GM06990 (cell line): ENCODE measurements around the gene RMC1.
"Not testable (repeated sequence)": the region's sequence is repeated elsewhere in the genome, so short reads cannot be mapped to it uniquely, and the experiment has no call there.

Source experiments
- DNase-seq: peaks from one replicate; pipeline ENCODE4 v3.0.0-alpha.2; 2011; ENCODE audit not compliant: insufficient read length; ENCODE audit errors: extremely low read depth
- H3K27me3 ChIP-seq: replicated peaks from 2 replicates; pipeline ENCODE4 v1.6.0; 2011; ENCODE audit warnings: low read length; ENCODE audit not compliant: control insufficient read depth, insufficient read depth
- H3K36me3 ChIP-seq: 2 replicates; pipeline ENCODE4 v1.5.1; 2011; ENCODE audit warnings: low read length; ENCODE audit not compliant: control insufficient read depth, insufficient read depth
- H3K4me3 ChIP-seq: replicated peaks from 2 replicates; pipeline ENCODE4 v1.5.1; 2011; ENCODE audit warnings: low read depth, mild to moderate bottlenecking, control low read depth, low read length
- TF ChIP-seq, protein P1 (sequence below): IDR thresholded peaks from 2 replicates; pipeline ENCODE4 v1.5.1; 2011; ENCODE audit warnings: low read length, control low read depth, mild to moderate bottlenecking, inconsistent platforms; ENCODE audit not compliant: insufficient read depth, poor library complexity, severe bottlenecking

Gene RMC1

DNA sequence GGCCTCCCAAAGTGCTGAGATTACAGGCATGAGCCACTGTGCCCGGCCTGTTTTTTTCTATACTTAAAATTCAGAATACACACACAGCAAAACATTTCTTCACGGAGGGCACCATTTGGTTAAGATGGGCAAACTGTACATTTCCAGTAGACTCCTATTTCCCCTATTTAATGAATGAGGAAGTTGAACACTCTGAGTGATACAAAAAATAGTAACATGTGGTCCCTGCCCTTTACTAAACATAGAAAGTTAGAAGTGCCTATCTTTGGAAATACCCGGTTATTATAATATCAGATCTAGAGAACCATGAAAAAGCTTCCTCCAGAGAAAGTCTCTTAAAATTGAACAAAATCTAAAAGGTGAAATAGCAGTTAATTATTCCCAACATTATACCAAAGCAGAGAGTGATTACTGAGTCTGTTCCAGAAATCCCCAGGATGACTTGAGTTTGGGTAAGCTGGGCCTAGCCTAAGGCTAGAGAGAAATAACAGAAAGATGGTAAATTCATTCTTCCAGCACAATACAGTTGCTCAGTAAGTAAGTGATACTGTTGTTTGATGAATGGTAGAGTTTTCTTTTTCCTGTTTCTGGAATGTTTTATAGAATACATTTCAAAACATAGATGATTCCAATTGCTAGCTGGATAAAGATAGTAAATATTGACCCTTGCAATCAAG is 23.3 kb upstream of the RMC1 start:
- H3K36me3 ChIP-seq, result peaks cover 2% of the 10 kb centered on the region
- no peaks in the 10 kb centered on the region for H3K27me3 ChIP-seq
- peak; percentile 34 for DNase-seq
- TF ChIP-seq, protein P1, sequence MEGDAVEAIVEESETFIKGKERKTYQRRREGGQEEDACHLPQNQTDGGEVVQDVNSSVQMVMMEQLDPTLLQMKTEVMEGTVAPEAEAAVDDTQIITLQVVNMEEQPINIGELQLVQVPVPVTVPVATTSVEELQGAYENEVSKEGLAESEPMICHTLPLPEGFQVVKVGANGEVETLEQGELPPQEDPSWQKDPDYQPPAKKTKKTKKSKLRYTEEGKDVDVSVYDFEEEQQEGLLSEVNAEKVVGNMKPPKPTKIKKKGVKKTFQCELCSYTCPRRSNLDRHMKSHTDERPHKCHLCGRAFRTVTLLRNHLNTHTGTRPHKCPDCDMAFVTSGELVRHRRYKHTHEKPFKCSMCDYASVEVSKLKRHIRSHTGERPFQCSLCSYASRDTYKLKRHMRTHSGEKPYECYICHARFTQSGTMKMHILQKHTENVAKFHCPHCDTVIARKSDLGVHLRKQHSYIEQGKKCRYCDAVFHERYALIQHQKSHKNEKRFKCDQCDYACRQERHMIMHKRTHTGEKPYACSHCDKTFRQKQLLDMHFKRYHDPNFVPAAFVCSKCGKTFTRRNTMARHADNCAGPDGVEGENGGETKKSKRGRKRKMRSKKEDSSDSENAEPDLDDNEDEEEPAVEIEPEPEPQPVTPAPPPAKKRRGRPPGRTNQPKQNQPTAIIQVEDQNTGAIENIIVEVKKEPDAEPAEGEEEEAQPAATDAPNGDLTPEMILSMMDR, result no peak
- no peak overlapping the region for H3K4me3 ChIP-seq

DNA sequence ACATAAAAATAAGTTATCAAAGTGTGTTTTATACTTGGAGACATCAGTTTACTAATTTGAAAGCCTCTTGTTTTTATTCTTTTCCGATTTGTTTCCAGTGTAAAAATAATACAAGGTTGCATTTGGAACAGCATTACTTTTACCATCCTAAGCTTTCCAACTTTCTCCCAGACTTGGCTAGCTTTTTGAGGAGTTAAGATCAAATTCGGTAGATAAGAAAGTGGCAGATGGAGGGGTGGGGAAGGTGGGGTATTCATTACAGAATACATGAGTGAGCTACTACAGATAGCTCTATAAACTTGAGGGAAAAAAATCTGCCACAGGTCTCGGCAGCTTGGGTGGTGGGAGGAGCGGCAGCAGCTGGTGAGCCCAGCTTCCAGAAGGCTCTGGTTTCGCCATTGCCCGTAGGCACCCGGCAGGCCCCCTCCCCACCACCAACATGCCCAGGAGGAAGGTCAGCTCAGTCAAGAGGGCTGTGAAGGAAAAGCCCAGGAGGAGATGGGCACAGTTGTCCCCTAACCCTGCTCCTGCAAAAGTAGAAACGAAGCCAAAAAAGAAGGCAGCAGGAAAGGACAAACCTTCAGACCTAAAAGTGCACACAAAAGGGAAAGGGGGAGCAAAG is 18.6 kb upstream of the RMC1 start:
- H3K27me3 ChIP-seq, result no peaks in the 10 kb centered on the region
- no peak for DNase-seq
- H3K4me3 ChIP-seq, result no peak overlapping the region
- no peaks in the 10 kb centered on the region; the same call in 1 of the 2 replicates for H3K36me3 ChIP-seq
- TF ChIP-seq, protein P1, result no peak

DNA sequence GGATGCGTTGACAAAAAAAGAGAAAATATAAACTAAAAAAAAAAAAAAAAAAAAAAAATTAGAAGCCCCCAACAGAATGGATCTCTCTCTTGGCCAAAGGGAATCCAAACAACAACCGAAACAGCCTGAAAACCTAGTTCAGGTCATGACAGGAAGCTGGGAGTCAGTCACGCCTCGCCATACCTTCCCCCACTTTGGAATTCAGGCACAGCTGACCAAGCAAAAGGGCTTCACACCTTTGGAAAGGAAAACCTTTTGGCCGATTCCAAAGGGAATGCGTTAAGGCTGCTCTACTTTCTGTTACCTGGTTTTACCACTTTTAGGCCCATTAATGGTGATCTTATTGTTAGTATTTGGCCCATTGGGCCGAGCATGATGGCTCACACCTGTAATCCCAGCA is 17.9 kb upstream of the RMC1 start:
- H3K36me3 ChIP-seq, result no peaks in the 10 kb centered on the region
- DNase-seq, result no peak
- TF ChIP-seq, protein P1, result no peak
- H3K27me3 ChIP-seq, result no peaks in the 10 kb centered on the region
- H3K4me3 ChIP-seq, result no peak overlapping the region

DNA sequence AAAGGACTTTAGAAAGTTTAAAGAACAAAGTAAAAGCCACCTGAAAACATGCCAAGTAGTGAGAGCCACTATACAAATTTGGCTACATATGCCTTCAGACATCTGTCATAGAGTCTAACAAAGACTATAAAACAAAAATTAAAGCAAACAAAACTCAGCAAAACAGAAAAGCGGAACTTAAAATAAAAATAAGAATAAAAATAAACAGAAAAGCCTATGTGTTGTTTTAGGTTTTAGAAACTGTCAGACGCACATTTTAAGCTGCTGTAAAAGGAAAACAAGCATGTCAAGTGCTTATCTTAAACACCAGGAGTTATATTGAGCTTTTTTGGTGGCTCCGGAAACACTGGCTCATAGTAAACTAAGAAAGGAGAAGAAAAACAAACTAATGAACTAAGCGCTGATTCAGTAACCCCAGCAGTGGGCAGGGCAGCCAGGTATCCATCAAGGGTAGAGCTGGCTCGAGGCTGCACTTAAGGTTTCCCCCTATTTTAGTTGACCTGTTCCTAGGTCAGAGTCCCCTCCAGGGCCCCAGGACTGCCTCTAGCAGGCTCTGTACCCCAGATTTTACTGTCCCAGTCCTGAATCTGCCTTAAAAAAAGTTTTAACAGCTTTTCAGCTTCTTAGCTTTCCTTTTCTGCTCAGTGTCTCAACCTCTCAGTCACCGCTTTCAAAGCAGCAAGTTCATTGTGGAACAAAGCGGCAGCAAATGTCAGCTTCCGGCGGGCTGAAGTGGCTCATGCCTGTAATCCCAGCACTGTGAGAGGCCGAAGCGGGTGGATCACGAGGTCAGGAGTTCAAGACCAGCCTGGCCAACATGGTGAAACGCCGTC is 15.4 kb upstream of the RMC1 start:
- TF ChIP-seq, protein P1, result no peak
- H3K4me3 ChIP-seq, result peak overlapping the region; percentile 52
- no peaks in the 10 kb centered on the region for H3K36me3 ChIP-seq
- H3K27me3 ChIP-seq, result no peaks in the 10 kb centered on the region
- DNase-seq, result peak; percentile 55

DNA sequence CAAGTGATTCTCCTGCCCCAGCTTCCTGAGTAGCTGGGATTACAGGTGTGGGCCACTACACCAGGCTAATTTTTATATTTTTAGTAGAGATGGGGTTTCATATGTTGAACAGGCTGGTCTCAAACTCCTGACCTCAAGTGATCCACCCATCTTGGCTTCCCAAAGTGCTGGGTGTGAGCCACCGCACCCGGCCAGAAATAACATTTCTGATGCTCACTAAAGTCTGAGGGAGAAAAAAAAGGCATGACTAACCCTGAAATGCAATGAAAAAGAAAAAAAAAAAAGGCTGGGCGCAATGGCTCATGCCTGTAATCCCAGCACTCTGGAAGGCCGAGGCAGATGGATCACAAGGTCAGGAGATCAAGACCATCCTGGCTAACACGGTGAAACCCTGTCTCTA is 13.7 kb upstream of the RMC1 start:
- not testable (repeated sequence) for H3K36me3 ChIP-seq, H3K27me3 ChIP-seq, H3K4me3 ChIP-seq, DNase-seq

DNA sequence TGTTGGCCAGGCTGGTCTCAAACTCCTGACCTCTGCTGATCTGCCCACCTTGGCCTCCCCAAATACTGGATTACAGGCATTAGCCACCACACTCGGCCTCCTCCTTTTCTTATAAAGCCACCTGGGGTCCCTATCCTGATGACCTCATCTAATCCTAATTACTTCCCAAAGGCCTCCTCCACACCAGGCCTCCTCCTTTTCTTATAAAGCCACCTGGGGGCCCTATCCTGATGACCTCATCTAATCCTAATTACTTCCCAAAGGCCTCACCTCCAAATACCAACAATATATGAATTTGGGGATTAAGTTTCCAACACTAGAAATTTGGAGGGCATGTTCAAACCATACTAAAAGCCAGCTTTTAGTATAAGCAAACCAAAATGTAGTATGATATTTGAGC is 9.7 kb upstream of the RMC1 start:
- H3K4me3 ChIP-seq, result no peak overlapping the region
- no peak for DNase-seq
- H3K27me3 ChIP-seq, result no peaks in the 10 kb centered on the region
- H3K36me3 ChIP-seq, result no peaks in the 10 kb centered on the region
- TF ChIP-seq, protein P1, result no peak
